GM15510 (cell line): ENCODE results near the gene GAREM1.

Experiments
- POLR2A ChIP-seq: IDR thresholded peaks from 3 replicates; pipeline ENCODE4 v1.6.1; 2011; ENCODE audit warnings: borderline replicate concordance; ENCODE audit not compliant: insufficient read length; ENCODE audit errors: extremely low read depth

Gene GAREM1

DNA sequence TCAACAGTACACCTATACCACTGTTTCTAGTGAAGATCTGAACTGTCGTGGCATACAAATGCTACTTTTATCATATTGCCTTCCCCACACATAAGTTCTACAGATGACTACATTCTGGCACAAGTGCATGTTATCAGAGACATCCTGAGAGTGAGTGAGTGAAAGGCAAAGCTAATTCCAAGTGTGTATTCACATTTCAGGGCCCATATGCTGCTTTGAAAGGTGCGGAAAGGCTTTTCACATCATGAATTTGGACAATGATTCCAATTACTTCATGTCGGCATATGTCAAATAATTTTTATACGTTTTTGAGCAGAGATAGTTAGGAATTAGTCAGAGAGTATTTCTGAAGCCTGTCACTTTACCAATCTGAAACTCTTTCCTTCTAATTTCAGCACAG lies 101.7 kb downstream of the GAREM1 start:
- TF ChIP-seq POLR2A: no peak

DNA sequence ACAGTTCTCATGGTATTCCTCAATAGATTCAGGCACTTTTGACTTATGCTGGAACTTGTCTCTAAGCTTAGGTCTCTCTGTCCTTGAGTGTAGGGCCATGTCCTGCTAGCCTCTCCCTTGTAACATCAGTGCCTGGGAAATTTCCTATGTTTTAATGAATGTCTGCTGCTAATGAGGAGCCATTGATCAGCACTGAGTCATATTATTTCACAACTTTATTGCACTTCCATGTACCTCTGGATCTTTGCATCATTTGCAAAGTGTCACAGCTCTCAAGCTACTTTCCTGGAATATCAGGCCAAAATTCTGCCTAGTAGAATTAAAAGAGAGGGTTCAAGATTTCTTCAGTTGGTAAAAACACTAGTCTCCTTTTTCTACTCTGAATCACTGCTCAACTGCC lies 102.5 kb downstream of the GAREM1 start:
- TF ChIP-seq POLR2A: no peak

DNA sequence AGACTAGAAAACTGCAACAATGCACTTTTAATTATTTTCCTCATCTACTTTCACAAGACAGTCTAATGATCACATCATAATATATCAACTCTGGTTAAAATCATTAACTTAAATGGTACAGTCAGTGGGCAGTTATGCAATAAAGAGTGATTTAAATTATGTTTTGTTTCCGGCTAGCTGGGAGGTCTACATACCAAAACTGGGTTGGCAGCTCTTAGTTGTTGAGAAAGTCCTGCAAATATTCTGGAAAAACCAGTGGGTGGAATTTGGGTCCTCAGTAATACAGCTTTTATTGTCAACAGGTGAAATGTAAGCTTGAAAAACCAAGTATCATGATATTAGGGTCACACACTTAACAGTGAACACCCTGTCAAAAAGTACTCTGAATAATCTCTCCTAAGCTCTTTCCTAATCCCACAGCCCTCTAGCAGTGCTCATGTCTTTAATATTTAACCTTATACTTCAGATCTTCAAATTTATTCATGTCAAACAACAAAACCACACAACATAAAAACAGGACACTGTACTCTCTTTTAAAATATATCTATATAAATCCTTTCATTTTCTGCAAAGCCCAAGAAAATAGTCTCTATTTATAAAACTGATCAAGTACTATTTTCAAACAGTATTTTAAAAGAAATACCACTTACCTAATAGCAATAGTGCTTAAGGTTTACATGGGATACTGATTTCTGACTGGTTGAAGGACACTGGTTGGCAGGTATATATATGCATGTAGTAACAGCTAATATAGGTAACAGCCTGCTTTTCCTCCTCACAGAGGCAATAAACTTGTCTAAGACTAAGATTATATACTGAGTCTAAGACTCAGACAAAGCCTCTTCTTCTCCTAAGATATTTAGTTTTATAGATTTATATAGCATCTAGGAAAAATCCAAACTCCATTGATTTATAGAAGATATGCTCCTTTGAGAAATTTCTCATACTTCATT lies 103.8 kb downstream of the GAREM1 start:
- TF ChIP-seq POLR2A: no peak

DNA sequence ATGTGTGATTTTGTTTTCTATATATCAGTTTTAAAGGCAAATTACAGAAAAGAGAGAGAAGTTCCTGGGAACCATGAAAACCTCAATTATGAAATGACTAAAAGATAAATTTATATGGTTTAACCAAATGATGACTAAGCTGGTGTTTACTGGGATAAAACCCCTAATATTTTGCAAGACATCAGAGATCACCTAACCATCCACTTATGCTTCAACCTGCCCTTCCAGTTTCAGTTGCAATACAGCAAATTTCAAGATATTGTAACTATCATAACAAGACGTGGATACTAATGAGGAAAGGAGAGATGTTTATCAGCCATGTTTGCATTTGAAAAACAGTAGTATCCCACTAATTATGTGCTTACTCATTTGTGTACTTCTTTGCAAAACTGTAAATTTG lies 108.2 kb downstream of the GAREM1 start:
- no peak for TF ChIP-seq POLR2A

DNA sequence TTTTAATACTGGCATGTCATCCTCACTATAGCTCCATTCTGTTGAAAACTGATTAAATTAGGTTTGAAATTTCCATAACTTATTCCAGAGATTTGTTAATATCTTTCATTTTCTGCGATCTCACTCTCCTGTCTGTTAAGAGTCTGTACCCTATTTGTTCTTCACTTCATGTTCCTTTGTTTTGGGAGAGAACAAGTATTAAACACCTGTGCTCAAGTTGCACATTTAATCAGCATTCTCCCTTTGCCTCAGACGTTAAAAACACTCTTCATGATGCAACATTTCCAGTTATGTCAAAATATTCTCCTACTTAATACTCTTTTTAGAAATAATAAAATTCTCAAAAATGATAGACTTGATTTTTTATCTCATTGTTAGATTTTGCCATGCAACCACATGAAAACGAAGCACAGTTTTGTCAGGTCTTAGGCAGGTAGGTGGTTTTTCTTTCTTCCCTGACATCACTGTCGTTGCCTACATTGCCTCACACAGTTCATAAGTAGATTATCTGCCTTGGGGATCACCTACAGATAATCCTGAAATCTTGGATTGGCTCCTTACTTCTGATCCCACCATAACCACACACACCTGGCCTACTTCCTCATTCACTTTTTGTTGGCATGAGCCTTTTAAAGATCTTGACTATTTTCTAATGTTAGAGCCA lies 109.9 kb downstream of the GAREM1 start:
- TF ChIP-seq POLR2A: no peak

DNA sequence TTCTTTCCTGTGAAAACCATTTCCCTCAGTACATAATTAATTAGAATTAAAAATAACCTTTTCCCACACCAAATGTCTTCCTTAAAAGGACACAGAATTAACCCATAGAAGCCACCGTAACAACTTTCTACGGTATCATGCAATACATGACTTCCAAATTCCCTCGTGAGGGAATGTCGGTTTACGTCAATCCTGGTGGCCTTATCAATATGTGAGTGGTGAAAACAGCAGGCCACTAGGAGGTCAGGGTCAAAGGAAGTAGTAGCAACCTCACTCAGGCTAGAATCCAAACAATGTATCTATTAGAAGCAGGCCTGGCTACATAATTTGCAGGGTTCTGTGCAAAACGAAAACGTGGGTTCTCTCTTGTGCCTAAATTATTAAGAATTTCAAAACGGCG lies 112.2 kb downstream of the GAREM1 start:
- TF ChIP-seq POLR2A: no peak

DNA sequence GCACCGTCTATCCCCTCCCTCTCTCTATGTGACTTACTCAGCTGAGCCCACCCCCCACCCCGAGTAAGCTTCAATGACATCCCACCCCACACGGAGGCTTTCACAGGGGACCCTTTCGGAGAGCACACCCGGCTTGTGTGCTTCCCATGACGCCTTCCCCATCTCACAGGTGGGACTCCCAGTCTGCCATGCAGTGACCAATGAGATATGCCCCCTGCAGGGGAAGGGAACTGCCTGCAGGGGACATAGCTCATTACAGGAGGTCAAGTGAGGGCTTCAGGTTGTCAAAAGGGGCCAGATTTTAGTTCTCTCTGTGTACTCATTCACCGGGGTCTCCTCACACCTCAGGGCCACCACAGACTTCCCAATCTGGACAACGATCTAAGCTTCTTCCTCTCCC lies 112.6 kb downstream of the GAREM1 start:
- TF ChIP-seq POLR2A: no peak

DNA sequence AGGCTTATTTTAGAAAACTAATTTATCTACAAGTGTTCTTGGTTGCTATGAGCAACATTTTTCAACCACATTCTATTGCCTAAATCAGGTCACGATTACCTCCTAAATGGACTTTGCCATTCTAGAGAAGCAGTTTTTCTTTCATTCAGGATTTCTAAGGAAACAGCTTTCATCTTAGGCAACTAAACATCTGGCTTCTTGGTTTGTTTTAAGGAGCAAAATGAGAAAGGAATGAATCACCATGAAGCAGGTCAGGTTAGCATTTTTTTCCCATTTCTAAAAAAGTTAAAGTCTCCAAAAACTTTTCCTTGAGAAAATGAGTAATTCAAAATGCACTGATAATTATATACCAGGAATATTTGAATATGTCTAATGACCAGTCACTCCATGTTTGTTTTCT lies 114.8 kb downstream of the GAREM1 start:
- TF ChIP-seq POLR2A: no peak

DNA sequence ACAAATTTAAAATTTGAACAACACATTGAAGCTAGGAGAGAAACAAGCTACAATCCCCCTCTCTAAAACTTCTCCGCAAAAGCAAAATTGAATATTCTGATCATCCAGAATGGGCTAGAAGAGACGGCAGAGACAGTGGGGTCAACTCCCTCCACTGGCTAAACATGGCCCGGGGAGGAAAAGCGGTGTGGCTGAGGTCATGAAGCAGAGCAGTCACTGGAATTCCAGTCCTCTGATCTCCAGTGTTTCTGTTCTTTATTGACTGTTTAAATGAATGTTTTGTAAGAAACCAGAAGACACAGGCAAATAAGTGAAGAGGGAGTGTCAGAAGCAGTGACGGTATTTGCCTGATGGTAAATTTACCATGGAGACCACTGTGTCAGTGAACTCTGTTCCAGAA lies 116.2 kb downstream of the GAREM1 start:
- no peak for TF ChIP-seq POLR2A

DNA sequence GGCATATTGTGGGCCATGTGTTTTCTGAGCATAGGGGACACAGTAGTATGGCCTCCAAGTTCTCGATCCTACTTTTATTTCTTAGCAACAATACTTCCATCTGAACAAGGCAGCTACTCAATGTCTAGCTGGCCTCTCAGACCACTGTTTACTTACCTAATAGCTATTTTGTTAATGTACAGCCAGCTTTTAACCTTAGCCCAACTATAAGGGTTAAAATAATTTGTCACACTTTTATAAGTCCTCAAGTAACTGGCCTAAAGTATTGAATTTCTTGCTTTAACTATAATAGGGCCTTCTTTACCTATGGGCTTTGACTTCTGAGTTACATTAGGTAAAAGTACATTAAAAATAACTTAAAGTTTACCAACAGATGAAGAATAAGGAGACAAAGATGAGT lies 117.4 kb downstream of the GAREM1 start:
- no peak for TF ChIP-seq POLR2A

DNA sequence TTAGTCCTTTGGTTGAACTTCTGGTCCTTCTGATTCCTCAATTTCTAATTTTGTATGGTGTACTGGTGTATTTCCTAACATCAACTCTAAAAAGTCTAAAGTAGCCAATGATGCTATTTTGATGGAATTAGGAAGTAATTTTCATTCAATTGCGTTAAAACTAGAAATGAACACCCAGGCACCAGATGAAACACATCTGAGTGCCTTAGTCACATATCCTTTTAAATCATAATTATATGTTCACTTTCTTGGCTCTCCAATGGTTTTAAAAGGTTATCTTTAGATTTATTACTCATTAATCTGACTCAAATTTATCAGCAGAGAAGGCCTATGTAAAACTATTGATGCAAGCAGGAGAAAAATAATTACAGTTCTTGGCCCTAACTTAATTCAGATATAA lies 119.7 kb downstream of the GAREM1 start:
- TF ChIP-seq POLR2A: no peak

DNA sequence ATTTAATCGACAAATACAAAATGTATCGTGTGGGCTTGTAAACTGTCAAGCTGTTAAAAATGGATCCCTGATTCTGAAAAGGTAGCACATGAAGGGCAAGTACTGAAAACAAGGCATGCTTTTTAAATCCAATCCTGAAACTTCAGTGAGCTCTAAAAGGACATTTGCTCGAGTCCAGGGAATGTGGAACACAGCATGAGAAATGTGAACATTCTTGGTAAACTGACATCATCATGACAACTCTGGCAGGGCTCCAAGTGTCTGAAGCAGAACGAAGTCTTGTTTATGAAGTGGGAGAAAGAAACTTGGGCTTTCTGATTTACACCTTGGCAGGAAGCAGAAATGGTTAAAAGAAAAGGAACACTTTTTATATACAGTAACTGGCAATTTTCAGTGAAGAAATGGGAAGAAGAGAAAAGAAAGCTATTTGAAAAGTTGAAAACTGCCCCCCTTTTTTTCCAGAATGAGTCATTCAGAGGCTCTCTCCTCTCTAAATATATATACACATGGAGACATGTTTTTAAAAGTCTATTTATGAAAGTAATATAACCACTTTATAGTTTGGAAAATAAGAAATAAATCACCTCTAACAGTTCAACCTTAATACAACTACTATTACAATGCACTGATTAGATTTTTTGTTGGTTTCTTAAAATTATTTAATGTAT lies 120.8 kb downstream of the GAREM1 start:
- no peak for TF ChIP-seq POLR2A

DNA sequence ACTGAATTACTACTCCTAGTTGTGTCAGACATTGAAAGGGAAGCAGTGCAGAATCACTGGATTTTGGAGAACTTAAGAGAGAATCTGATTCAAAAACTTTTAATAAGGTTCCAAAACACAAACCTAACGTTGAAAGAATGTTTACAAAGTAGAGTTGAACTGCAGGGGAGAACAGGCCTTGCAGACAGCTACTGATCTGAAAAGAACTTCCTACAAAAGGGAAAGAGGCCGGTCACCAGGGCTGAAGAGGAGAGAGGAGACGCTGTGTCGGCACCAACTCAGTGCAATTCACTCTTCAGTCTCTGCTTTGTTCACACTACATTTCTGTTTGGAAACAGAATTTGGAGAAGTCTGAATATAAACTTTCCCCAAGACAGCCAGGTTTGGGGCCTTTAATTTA lies 124.0 kb downstream of the GAREM1 start:
- no peak for TF ChIP-seq POLR2A

DNA sequence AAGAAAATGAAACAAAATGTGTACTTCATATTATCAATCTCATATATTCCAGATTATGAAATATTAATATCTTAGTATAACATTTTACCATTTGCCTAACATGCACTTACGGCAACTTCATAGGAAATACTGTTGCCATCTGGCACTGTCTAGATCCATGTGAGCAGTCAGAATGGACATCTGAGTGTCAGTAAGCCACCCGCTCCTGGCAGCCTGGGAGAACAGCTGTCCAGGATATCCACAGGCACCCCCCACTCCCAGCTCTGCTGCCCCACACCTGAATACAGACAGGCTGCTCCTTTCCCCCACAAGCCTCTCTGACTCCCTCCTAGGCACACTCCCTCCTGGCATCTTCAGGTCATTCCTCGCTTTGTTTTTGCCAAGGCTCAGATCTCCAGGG lies 127.0 kb downstream of the GAREM1 start:
- TF ChIP-seq POLR2A: no peak

DNA sequence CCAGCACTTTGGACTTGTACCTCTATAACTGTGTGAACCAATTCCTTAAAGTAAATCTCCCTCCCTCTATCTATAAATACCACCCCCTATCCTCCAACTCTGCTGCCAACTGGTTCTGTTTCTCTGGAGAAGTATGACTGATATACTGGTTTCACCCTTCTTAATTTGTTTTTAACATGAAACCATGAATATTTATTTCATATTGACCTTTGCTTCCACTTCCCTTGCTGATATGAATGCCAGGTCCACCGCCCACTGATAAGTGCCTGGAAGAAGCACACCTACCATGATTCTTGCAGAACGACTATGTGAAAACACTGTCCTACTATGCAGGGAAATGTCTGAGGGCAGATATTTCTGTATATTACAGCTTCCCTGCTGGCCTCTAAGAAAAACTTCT lies 131.6 kb downstream of the GAREM1 start:
- no peak for TF ChIP-seq POLR2A
